HG03103 (cell line): Measurements from ENCODE around the gene IL12A.

ENCODE experiments used
- ATAC-seq: cut with Tn5 transposase; IDR thresholded peaks from one replicate; pipeline ENCODE4 v1.9.1; 2021; ENCODE audit warnings: low read depth; ENCODE audit not compliant: unreplicated experiment

The IL12A gene

DNA sequence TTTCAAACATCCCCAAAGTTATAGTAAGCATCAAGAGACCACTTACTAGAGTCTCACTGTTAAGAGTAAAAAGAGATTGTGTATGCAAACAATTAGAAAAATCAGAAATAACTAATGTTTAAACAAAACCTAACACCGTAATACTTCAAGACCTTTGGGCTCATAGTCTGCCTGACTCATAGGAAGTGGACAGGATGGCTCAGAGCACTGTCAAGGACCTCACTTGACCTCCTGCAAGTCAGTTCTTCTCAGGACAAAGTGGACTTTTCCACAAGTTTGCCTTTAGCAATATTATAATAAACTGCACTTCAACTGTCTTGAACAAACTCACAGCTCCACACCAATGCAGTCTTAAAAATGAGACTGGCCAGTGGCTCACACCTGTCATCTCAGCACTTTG is 34.8 kb downstream of the IL12A start:
- no peak for ATAC-seq

DNA sequence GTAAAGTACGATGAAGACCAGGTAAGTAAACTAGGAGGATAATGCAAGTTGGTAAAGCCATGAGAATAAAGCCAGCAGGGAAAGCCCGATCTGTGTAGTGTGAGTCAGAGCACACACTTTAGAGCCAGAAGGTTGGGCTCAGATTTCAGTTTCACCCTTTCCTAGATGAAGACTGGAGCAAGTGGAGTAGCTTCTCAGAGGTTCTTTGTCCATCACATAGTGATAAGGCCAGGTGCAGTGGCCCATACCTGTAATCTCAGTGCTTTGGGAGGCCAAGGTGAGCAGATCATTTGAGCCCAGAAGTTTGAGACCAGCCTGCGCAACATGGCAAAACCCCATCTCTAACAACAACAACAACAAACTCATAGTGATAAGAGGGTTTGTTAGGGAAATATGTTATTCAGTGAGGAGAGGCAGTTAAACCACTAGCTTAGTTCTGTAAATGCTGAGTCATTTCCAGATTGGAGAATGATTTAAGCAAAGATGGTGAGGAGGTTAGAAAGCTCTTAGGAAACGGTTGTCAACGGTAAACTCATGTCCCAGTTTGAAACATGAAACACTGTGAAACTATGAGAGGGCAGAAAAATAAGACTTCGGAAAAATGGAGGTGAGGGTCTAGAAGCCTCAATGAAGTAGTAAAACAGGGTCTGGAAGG is 39.0 kb downstream of the IL12A start:
- peak; percentile 81 for ATAC-seq

- no peak for ATAC-seq
Measured at GRCh38 chr3:160035757-160036156, 47.1 kb downstream of the IL12A start.

- ATAC-seq: no peak
Measured at GRCh38 chr3:160038862-160039562, 50.4 kb downstream of the IL12A start.

DNA sequence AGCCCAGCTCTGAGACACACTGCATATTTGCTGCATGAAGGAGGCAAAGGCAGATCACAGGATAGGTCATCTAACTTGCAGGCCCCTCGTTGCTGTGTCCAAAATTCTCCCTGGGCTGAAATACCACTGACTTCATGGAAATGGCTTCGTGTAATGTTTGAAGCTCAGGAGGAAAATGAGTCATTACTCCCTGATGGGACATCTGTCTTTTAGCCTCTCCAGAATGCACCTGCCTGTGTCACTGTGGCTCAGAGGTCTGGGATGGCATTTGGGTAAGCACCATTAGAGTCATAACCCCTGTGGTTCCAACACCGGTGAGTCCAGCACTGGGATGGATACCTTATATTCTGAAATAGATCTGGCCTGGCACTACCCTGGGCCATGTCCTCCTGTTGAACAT is 51.5 kb downstream of the IL12A start:
- ATAC-seq: no peak

DNA sequence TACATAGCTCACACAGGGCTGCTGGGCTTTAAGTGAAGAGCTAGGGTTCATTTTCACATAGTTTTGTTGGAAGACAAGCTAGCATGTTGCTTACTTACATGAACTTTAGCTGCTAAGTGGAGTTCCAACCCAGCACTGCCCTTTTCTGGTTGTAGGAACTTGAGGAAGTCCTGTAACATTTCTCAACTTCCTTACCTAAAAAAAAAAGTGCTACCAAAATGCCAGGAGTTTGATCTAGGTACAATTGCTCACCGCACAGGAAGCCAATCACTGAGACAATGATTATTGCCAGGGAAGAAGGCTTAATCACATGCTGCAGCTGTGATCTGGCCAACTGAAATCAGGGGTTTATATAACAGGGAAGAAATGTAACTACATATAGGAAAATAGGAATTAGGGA is 52.8 kb downstream of the IL12A start:
- no peak for ATAC-seq

- no peak for ATAC-seq
Measured at GRCh38 chr3:160044121-160044520, 55.5 kb downstream of the IL12A start.
